GM12872 (cell line): ENCODE measurements around the gene EFNA3.

Experiments used
- TF ChIP-seq, protein P1 (sequence below): IDR thresholded peaks from 3 replicates; pipeline ENCODE4 v1.5.1; 2011; ENCODE audit warnings: low read depth, mild to moderate bottlenecking, low read length, moderate library complexity; ENCODE audit not compliant: insufficient read depth

Gene EFNA3

GRCh38 chr1:155125511-155125945 lies 46.9 kb downstream of the EFNA3 start:
- TF ChIP-seq, protein P1, sequence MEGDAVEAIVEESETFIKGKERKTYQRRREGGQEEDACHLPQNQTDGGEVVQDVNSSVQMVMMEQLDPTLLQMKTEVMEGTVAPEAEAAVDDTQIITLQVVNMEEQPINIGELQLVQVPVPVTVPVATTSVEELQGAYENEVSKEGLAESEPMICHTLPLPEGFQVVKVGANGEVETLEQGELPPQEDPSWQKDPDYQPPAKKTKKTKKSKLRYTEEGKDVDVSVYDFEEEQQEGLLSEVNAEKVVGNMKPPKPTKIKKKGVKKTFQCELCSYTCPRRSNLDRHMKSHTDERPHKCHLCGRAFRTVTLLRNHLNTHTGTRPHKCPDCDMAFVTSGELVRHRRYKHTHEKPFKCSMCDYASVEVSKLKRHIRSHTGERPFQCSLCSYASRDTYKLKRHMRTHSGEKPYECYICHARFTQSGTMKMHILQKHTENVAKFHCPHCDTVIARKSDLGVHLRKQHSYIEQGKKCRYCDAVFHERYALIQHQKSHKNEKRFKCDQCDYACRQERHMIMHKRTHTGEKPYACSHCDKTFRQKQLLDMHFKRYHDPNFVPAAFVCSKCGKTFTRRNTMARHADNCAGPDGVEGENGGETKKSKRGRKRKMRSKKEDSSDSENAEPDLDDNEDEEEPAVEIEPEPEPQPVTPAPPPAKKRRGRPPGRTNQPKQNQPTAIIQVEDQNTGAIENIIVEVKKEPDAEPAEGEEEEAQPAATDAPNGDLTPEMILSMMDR: no peak

DNA sequence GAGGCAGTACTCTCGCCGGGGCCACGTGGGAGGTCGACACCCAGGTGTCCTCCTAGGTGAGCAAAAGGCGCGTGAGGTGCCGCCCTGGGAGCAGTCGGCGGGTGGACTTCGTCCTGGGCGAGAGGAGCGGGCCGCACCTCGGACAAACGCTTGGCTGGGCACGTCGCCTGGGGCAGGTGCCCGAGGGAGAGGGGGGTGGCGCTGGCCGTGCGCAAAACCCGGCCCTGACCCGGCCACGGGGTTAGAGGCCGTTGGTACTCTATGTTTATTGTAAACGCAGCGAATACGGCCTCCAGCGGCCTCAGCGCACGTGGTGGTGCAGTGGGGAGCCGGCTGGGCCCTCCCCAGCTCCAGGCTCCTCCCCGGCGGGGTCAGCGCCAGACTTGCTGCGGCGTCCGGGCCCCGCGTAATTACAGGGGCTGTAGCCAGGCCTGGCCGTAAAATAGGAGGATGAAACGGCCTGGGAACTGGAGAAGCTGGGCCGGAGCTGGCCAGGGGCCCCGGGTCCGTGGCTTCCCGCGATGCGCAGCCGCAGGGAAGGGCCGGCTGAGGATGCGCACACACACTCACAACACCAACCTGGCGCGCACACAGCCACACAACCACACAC lies 47.4 kb downstream of the EFNA3 start:
- TF ChIP-seq, protein P1: no peak

DNA sequence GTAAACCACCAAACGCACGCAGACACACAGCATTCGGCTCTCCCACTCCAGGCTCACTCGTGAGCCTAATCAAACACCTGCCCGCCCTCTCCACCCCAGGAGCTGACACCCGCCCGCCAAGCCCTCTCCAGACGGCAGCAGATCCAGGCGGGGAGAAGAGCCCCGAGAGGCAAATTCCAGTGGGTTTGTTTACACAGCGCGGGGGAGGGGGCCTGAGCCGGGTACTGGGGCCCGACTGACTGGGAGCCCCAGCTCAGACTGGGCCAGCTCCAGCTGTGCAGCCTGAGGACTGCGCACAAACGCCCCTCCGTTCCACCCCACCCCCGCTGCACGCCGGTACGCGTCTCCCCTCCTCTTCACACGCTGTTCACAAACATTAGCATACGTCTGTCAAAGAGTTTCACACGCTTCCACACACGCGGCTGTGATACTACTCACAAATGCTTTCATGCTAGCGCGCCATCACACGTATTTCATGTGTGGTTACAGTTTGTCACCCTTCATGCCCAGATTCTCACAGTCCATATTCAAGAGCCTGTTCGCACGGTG lies 48.0 kb downstream of the EFNA3 start:
- TF ChIP-seq, protein P1: no peak

DNA sequence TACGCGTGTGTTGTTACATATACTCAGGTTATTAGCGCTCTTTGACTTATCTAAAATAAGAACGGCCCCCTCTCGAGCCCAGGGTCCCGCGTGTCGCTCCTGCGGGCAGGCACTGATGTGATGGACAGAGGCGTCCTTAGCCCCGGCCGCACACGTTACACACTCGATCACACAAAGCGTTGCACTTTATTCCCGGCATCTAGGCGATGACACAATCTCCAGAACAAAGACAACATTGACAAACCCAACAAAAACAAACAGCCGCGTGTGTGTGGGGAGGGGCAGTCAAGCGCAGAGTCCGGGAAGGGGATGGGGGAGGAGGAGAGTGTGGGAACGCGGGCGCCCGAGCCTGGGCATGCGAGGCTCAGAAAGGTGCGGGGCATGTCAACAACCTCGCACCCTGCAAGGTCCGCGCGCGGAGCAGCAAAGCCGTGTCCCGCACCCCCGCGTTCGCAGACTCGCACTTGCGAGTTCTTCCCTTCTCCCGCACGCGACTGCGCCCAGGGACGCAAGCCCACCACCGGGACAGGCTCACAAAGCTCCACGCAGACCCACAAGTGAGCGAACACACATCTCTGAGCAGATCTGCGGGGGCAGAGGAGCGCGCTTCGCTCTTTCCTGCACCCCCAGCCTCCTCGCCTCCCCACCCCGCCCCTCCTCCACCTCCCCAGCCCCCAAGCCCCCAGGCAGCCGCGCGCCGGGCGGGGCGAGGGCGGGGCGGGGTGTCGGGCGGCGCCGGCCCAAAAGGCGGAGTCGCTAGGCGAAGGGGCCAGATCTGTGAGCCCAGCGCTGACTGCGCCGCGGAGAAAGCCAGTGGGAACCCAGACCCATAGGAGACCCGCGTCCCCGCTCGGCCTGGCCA lies 48.7 kb downstream of the EFNA3 start, which contains the start of gene EFNA1:
EFNA1 (plus strand) TSS at position 772 of the 862 bp plus-strand sequence. CDS start 102 bp downstream, outside the sequence.
- TF ChIP-seq, protein P1: no peak

GRCh38 chr1:155127967-155128754 lies 49.5 kb downstream of the EFNA3 start:
- TF ChIP-seq, protein P1: no peak

DNA sequence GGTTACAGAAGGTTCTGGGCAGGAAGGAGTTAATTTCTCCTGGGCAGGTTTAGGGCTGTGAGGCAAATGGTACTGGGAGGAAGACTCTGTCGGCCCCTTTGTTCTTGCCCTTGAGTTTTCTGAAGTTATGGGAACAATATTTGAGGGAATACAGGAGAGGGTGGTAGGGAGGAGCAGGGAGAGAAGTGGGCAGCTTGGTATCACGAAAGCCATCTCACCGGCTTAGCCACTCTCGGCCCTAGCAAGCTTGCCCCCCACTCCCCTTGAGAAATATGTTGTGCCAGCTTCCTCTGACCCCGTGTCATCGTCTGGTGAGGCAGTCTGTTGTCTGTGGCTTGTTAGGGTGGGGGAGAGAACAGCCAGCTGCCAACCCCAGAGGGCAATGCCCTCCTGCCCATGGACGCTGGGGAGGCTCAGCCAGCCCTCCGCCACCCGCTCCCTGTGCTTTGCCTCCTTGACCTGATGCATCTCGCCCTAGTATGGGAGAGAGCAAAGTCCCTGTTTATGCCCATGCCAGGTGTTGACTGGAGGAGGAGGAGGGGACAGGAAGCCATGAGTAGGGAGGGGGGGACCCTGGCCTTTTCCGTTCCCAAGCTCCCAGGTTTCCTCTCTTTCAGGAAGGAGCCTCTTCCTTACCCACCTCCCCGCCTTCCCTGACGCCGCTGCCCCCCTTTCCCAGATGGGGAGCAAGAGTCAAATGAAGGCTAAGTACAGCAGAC lies 50.3 kb downstream of the EFNA3 start:
- TF ChIP-seq, protein P1: no peak
